Suprapubic skin (tissue), 4 donors: ENCODE measurements around the gene NDUFA3.

Experiments
- EP300 ChIP-seq: sonication (generic); formaldehyde crosslinking; IDR thresholded peaks from one replicate; pipeline ENCODE4 v1.6.1; 2017; ENCODE audit warnings: antibody characterized with exemption
- POLR2AphosphoS5 ChIP-seq, 3 donors: sonication (generic); formaldehyde crosslinking; IDR thresholded peaks; one replicate each; pipeline ENCODE4 v1.6.1; 2017; ENCODE audit warnings: antibody characterized with exemption in 3 of 3
- TF ChIP-seq, protein P1 (sequence below), 2 donors: fragments of 200-600 bp in 1 of 2; fragments of 450-650 bp in 1 of 2; sonication (generic) in 1 of 2; IDR thresholded peaks; one replicate each; pipeline ENCODE4 v1.5.1; 2016 to 2019; ENCODE audit warnings: antibody characterized with exemption in 2 of 2, mild to moderate bottlenecking in 1 of 2, moderate library complexity in 1 of 2

DNA sequence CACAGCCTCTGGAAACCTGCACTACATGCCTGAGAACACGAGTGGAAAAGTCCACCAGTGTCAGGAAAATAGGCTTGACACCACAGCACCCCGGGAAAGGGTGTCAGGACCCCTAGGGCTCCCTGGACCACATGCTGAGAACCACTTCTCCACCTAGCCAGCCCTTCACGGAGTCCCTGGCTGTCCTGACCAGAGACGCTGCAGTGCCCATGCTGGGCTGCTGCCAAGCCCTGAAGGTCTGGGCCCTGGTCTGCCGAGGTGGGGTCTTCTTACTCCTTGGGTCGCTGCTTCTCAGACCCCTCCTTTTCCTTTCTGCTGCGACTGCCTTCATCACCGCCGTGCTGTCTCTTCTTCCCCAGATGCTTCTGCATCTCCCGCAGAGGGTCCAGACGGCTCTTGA, 53.8 kb downstream of the NDUFA3 start:
- TF ChIP-seq, protein P1, sequence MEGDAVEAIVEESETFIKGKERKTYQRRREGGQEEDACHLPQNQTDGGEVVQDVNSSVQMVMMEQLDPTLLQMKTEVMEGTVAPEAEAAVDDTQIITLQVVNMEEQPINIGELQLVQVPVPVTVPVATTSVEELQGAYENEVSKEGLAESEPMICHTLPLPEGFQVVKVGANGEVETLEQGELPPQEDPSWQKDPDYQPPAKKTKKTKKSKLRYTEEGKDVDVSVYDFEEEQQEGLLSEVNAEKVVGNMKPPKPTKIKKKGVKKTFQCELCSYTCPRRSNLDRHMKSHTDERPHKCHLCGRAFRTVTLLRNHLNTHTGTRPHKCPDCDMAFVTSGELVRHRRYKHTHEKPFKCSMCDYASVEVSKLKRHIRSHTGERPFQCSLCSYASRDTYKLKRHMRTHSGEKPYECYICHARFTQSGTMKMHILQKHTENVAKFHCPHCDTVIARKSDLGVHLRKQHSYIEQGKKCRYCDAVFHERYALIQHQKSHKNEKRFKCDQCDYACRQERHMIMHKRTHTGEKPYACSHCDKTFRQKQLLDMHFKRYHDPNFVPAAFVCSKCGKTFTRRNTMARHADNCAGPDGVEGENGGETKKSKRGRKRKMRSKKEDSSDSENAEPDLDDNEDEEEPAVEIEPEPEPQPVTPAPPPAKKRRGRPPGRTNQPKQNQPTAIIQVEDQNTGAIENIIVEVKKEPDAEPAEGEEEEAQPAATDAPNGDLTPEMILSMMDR (IDR thresholded peaks at IDR 0.05): no peak
- TF ChIP-seq POLR2AphosphoS5 (IDR thresholded peaks at IDR 0.05): no peak
- no peak for TF ChIP-seq EP300
